NAMALWA (cell line): ENCODE measurements around the gene HOXA3.

Source experiments
- DNase-seq: peaks from one replicate; pipeline ENCODE4 v3.0.0-alpha.2; 2015; ENCODE audit warnings: low spot score

Gene HOXA3

DNA sequence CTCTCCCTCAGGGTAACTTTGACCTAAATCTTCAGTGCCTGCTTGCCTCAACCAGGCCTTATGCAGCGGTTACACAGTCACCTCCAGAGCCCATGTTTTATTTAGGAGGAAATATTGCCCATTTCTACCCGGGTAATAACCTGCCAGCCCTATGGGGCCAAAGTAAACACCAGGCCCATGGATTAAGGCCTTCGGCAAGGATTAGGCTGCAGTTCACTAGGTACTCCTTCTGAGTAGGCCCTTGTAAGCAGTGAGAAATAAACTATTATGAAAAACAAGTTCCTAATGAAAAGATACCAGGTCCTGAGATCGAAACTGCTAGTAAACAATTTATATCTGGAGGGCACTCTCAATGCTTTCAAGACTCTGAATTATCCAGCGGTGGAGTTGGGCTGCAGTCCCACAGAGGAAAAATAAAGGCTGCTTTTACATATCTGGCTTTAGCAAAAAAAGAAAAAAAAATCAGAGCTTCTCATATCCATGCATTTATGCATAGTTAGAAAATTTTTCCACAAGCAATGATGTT, 25.5 kb upstream of the HOXA3 start:
- DNase-seq: no peak

DNA sequence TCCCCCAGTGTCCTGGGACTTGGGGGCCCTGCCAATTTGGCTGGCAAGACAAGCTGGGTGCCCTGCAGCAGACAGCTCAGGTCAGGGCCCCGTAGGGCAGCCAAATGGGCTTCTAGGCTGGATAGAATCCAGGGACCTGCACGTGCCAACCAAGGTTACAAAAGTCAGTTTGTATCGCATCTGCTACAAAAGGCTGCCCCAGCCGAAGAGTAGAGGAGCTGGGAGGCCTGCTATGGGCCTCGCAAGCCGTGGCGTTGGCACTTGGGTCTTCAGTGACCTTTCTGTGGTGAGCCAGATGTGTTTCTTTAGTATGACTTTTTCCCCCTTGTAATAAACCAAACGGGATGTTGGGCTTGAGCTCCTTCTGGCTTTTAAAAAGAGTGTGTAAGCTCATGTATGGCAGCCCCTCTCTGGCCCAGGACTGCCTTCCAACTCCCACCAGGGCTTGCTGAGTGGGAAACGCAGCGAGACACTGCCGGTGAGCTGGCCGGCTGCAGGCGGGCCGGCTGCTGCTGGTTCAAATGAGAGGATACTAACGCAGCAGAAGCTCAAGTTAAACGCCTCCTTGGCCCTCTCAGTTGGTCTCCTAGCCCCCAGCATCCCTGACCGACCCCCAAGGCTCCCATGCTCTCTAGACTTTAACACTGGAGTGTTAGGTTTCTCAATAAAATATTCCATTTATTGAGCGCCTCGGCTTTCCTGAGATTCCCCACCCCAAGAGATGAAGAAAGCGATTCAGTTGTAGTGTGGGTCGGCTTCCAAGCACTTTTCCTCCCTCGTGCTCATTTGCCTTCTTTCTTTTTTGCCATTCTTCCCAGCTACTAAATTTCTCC, 24.8 kb upstream of the HOXA3 start:
- no peak for DNase-seq

DNA sequence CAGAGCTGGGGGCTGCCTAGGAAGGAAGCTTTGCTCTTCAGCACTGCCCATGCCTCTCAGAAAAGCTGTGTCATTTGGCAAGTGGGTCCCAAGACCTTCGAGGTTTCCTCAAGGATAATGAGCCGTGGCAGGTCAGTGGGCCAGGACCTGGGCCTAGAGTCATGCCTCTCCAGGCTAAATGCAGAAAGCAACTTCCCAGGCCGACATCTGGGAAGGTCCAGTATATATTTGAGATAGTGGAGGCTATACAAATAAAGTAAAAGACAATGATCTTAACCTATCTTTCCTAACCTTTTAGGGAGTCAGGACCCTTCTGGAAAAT, 24.1 kb upstream of the HOXA3 start:
- DNase-seq: no peak

DNA sequence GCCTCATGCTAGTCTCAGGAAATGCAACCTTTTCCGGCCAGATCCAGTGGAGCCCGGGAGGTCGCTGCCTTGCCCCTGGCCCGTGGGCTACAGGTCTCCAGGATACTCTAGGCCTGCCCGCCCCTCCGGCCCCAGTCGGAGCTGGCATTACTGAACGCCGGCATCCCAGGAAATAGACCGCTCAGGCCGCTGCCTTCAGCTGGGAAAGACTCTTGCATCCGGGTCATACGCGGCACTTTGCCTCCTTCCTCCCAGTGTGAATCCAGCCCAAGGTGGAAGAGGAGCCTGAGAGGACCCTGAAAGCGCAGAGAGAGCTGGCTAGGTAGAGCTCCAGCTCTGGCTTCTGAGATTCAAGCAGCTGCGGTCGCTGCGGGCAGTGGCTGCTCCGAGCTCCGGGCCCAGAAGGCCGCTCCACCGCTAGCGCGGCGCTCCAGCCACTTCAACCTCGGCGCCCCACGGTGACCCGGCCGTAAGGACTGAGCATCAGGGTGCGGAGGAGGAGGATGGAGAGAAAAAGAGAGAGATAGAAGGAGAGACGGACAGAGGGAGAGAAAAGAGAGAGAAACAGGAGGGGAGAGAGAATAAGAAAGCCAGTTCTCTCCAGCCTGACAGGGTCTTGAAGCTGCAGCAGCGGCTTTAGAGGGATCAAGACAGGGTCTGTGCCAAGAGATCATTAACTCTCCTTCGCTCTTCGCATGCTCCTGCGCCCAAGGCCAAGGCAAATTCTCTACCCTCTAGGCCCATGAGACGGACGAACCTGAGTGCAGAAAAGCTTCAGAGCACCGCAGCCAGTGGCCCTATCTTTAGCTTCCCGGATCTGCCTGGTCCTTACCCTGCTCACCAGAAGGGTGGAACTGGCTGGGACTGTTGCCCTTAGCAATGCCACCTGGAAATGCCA, 23.5 kb upstream of the HOXA3 start:
- DNase-seq: no peak

DNA sequence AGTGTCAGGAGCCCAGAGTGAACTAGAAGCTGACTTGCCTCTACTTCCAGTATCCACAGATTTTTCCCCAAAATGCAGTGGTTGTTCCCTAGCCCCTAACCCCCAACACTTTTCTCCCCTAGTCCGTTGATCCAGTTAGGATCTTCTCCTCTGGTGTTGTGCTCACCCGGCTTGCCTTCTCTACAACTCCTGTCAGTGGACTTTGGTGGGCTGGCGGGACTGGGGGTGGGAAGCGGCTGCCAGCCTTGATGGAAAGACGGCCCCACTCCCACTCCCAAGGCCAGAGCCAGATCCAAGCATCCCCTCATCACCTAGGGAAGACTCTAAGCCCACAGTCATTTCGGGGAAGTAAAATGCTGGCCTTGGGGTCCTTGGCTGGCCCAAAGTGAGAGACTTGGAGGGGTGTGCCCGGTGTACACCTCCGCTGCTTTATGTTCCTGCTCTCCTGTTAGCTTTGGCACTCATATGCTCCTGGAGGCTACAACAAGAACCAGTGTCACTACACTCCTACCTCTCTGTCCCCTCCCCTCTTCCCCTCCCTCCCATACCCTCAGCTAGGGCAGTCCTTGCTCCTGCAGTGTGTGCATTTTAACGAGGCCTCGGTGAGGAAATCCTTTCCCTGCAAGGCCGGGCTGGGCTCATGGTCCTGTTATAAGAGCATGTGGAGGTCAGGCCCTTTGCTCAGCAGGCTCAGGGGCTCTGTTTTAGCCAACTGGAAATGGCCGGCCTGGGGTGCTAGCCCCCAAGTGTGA, 22.7 kb upstream of the HOXA3 start:
- DNase-seq: no peak

DNA sequence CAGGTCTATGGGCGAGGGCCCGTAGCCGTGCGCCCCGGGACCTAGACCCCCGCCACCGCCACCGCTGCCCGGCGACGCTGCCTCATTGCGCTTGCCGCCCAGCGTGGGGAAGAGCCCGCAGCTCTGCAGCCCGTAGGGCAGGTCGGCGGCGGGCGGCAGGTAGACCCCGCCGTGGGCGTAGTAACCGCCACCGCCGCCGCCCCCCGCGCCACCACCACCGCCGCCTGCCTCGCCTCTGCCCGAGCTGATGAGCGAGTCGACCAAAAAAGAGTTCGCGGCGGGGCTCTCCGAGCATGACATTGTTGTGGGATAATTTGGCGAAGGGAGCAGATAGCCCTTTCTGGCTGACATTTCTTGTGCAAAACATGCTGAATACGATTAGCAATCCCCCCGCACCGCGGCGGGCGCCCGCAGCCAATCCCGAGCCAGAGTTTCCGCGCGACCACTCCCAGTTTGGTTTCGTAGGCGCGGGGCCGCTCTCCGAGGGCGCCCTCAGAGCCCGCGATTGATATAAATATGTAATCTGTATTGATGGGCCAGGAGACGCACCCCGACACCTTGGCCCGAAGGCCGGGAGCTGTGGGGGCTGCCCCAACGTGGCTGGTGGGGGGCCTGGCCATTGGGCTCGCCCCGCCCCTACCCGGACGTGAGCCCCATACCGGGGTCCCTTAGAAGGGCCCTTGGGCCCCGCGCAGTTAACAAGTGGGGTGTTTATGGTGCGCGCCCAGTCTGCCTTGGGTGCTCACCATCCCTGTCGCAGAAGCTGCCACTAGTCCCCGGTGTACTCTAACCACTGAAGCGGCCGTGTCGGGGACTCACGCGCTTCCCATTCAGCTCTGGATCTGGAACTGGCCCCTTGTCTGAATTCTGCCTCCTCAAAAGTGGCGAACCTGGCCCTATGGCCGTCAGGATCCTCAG, 21.8 kb upstream of the HOXA3 start, which contains the start of gene HOXA10:
TSS of gene HOXA10 (minus strand) at position 365 of the 918 bp plus-strand sequence. CDS start at position 351, 14 bp downstream.
- DNase-seq: no peak

DNA sequence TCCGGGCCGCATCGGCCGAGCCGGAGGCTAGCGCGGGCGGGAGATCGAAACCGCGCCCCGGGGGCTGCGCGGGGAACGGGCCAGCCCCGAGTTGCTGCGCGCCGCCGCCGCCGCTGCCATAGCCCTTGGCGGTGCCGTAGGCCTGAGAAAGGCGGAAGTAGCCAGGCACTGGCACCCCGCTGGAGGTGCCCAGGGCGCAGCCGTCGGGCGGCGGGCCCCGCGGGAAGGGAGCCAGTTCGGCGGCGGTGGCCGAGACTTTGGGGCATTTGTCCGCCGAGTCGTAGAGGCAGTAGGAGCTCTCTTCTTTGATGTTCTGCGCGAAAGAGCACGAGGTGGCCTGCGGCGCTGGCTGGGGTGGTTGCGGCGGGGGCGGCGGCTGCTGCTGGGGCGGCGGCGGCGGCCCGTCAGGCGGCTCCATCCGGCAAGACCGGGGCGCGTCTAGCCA, 21.1 kb upstream of the HOXA3 start:
- DNase-seq: no peak

DNA sequence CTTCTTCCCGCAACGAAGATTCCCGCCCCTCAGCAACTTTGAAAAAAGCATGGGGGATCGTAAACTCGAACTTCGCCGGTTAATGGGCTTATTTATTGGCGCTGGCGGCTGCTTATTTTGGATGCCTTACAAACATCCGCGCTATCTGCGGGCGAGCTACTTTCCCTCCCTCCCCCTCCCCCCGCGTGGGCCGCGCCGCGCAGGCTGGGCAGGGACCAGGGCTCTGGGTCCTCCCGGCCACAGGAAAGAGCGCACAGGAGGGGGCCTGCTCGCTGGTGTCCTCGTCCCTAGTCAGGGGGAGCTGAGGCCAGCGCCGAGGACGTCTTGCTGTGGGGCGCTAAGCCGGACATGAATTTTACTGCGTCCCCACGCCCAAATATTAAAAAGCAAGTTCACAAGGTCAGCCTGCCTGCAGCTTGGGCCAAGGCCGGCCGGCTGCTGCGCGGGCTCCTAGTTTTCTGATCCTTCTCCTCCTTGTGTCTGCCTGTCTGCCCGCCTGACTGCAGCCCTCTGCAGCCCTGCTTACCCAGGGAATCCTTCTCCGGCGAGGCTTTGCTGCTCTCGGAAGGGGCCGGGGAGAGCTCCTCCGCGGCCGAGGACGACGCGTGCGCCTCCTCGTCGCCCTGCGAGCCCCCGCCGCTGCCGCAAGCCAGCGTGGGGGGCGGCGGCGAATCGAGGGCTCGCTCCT, 20.6 kb upstream of the HOXA3 start:
- DNase-seq: no peak

DNA sequence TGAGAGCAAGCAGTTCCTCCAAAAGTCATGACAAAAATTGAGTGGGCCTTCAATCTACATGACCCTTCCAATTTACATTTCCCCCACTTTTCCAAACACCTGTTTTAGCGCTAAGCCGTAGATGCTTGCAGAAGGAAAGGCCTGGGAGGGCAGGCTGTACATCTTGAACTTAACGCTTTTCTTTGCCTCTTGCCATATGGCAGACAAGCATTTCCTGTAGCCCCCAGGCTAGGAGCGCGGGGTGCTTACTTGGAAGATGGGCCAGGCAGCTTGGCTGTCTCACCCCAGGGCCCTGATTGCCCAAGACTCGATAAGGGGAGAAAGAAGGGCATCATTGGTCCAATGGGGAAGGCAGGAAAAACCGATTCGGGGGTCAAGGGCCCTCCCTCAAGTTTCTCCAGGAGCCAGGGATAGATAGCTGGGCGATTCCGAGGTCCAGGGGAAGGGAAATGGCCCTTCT, 20.0 kb upstream of the HOXA3 start:
- DNase-seq: no peak

DNA sequence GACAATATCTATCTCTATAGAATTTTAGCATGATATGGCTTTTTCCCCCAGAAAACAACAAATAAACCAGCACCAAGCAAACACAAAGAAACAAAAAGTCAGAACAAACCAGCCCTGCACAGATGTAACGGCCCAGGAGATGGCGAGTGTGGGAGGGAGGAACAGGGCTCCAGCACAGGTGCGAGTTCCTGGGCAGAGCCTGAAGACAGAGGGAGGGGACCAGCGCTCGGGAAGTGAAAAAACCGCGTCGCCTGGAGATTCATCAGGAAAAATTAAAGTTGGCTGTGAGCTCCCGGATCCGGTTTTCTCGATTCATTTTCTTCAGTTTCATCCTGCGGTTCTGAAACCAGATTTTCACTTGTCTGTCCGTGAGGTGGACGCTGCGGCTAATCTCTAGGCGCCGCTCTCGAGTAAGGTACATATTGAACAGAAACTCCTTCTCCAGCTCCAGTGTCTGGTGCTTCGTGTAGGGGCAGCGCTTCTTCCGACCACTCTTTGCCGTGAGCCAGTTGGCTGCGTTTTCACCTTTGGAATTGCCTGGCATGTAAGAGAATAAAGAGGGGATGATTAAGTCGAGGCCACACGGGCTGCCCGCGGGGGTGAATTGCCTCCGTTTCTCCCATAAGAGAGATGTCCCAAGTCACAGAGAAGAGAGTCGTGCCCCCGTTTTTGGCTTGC, 19.4 kb upstream of the HOXA3 start:
- DNase-seq: no peak

DNA sequence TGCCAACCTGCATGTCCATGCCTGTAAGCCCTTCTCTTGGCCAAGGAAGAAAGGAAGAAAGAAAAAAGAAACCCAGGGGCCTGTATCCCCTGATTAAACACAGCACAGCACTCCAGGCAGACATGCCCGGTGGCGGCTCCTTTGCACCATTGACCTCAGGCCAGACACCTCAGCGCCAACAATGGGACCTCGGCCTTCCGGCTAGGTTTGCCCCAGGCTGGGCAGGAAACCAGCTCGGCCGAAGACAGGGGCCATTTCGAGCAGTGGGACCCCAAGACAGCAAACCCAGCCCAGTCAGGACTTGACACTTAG, 18.9 kb upstream of the HOXA3 start:
- DNase-seq: no peak

DNA sequence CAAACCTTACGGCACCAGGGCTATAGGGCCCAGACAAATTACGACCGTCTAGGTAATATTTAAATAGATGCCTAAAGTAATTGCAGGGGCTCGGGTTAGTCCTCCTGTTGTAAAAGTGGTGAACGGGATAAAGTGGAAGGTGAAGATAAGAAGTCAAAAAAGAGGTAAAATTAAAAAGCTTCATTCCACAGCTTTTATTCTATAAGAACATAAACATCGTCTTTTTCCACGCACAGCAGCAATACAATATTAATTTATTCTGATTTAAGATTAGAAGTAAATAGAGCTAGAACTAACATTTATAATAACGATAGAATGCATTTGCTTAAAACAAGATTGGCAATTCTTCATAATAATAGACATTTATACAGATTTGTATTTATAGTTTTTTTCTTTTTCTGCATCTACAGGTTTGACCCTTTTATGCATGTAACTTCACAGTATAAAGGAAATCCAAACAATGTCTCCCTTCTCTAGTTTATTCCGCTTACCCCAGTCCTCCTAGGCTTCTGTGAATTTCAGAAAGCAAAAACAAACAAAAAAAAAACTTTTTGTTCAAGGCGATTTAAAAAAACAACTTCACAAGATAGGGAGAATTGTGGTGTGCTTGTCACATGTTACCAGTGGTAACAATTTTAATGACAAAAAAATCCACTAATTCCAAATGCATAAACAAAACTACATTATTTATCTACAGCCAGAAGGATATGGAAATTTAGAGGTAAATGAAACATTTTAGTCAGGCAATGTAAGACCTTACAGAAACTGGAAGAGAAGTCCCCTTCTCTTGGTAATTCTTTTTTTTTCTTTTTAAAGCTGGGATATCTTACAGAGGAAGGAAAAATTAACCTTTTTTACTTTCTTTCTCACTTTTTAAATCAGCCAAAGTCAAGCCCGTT, 18.3 kb upstream of the HOXA3 start:
- DNase-seq: no peak

DNA sequence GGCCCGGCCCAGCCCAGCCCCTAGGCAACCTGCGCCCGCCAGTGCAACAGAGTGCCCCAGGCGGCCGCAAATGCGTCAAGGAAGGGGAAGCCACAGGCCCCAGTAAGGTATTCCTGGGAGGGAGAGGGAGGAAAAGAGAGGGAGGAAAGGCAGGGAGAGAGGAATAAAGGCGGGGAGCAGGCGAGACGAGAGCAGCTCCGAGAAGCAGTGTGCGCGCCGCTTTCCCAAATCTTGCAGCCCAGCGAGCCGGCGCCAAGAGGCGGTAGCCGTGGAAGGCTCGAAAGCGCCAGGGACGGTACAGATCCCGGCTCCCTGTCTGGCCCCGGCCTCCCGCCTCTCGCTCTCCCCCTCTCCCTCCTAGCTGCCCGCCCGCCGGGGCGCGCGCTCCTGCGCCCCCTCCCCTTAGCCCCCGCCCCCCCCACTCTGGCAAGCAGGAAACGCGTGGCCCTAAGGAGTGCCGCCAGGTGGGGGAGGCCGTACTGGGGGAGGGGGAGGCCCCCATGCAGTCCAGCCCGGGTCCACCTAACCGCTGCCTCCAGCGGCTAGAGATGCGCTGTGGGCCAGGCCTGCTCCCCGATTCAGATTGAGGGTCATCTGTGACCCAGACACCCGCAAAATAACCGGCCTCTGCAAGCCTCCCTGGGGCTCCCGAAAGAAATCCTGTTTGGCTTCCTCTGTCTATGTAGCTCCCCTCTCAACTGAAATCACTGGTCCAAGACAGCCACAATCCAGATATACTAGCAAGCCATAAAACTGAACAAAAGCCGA, 17.5 kb upstream of the HOXA3 start:
- no peak for DNase-seq

DNA sequence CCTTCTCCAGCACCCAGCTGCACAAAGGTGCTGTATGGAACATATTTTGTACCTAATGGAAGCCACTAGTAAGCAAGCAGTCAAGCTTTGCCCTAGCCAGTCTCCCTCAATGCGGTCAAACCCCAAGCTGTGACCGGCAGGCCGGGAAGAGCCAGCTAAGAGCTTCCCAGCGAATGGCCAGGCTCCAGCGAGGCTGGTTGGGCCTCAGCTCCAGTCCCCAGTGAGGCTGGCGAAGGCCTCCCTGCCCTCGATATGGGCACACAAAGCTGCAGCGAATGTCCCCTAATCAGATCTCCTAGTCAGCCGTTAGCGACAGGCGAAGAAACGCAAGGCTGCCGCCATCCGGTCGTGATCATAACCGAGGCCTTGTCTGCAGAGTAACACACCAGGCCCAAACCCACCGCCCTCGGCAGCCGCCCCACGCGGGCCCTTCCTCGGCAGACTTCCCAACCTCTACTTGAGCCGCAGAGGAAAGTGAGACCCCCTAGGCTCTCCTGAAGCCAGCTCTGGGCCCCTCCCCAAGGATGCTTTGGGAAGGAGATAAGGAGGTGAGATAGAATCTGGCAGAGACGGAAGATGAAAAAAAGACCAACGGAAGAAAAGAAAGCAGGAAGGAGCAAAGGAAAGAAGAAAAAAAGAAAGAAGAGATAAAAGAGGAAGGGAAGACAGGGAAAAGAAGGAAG, 16.0 kb upstream of the HOXA3 start:
- no peak for DNase-seq

DNA sequence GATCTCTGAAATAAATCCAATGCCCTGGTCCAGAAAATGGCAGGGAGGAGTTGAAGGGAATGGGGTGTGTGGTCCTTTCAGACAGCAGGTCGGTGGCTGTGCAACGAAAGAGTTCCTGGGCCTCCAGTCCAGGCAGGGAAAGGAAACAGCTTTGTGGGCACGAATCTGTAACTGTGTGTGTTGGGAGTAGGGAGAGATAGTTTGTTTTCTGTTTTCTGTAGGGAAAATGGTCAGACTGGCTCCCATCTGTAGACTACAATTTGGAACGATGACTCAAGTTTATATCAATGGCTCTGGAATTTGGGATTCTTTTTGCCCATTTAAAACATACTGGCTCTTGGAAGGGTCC, 15.5 kb upstream of the HOXA3 start:
- DNase-seq: no peak

DNA sequence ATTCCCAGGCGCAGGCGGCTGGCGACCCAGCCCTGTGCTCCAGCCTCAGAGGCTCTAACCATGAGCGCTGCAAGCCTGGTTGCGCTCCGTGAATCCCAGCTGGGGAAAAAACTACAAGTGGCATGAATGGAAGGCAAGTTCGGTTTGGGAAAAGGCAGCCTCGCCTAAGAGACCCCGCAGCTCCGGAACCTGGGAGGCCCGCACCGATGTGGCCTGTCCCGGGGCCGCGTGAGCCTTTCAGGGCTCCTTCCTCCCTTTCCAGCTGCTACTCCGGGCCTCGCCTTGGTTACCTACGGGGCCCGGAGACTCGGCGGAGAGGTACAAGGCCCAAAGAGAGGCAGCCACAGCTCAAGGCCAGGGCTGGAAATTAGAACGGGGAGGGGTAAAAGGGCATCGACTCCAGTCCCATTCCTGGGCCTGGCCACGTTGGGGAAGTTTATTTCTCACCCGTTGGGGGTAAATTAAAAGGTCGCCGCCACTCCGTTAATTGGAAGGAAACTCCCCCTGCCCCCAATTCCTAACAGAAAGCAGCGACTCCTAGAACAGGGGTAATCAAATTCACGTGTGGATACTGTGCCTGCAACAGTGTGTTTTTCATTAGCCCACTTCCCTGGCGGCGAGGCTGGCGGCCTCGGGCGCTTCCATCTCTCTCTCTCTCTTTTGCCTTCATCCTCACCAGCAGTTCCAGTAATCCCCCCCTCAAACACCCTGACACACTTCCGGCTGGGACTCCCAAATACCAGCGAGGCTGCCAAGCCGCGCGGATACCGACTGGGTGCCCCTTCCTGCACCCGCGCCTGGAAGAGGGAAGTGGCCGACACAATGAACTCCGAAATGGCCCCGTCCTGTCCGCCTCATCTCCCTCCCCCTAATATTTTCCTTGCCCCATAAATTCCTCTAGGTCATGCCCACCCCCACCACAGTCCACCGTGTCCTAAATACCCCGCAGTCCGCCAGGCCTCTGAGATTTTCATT, 14.4 kb upstream of the HOXA3 start:
- no peak for DNase-seq
